SK-N-SH (cell line): ENCODE measurements around the gene TMEM187. TPM values are rescaled to one million over a fixed set of nuclear protein-coding genes. Genes with fewer than 3 reads are reported as not detected.
"Not testable (repeated sequence)": the region's sequence is repeated elsewhere in the genome, so short reads cannot be mapped to it uniquely, and the experiment has no call there.

ENCODE experiments used
- CTCF ChIA-PET: fragments of 300-600, 350-600 bp; formaldehyde crosslinking; extraction: SDS; loops from one replicate; lab custom pipeline; 2021; lab: Yijun Ruan, JAX
- POLR2A ChIA-PET: fragments of 350-600 bp; sonication (Branson Sonifier 250); formaldehyde crosslinking; extraction: SDS; loops from one replicate; lab custom pipeline; 2020; ENCODE audit warnings: antibody characterized with exemption, inconsistent platforms; lab: Yijun Ruan, JAX
- DNase-seq: peaks from one replicate; pipeline ENCODE4 v3.0.0; 2012
- H2AFZ ChIP-seq: fragments of 200-600 bp; sonication (generic); 2 replicates; pipeline ENCODE4 v1.8.1; 2016; ENCODE audit warnings: antibody characterized with exemption, mild to moderate bottlenecking, low read depth
- H3F3A ChIP-seq: fragments of 200-600 bp; sonication (generic); replicated peaks from 2 replicates; pipeline ENCODE3; 2016; ENCODE audit warnings: antibody characterized with exemption, mild to moderate bottlenecking; ENCODE audit not compliant: insufficient read depth
- H3K27ac ChIP-seq, 2 experiments: fragments of 200-500 bp in 1 of 2; fragments of 200-600 bp in 1 of 2; sonication (Bioruptor generic) in 1 of 2; sonication (generic), shearing (Covaris generic) in 1 of 2; 2 replicates each; pipeline versions ENCODE4 v1.5.1 to v1.6.1; 2014 to 2016; ENCODE audit warnings: low read depth in 2 of 2, inconsistent platforms in 1 of 2, low read length in 1 of 2, mild to moderate bottlenecking in 1 of 2, mixed read lengths in 1 of 2
- H3K27me3 ChIP-seq: fragments of 200-600 bp; sonication (generic), shearing (Covaris generic); 2 replicates; pipeline ENCODE4 v1.6.1; 2016; ENCODE audit warnings: mixed run types; ENCODE audit not compliant: insufficient read depth
- H3K36me3 ChIP-seq, 2 experiments: fragments of 200-500 bp in 1 of 2; fragments of 200-600 bp in 1 of 2; sonication (Bioruptor generic) in 1 of 2; sonication (generic) in 1 of 2; replicated peaks in 1 of 2; 2 replicates each; pipeline versions ENCODE3 to v1.5.1; 2014 to 2016; ENCODE audit warnings: low read length in 1 of 2, mild to moderate bottlenecking in 1 of 2; ENCODE audit not compliant: insufficient read depth in 2 of 2, control insufficient read depth in 1 of 2
- H3K4me1 ChIP-seq, 2 experiments: fragments of 200-500 bp in 1 of 2; fragments of 200-600 bp in 1 of 2; sonication (Bioruptor generic) in 1 of 2; sonication (generic), shearing (Covaris generic) in 1 of 2; 2 replicates each; pipeline versions ENCODE4 v1.5.1 to v1.6.1; 2014 to 2016; ENCODE audit warnings: low read depth in 1 of 2, low read length in 1 of 2, mixed run types in 1 of 2; ENCODE audit not compliant: insufficient read depth in 2 of 2, control insufficient read depth in 1 of 2
- H3K4me2 ChIP-seq: fragments of 200-600 bp; sonication (generic), shearing (Covaris generic); 2 replicates; pipeline ENCODE4 v1.6.1; 2017; ENCODE audit warnings: mixed run types
- H3K4me3 ChIP-seq, 2 experiments: fragments of 200-500 bp in 1 of 2; fragments of 200-600 bp in 1 of 2; sonication (Bioruptor generic) in 1 of 2; sonication (generic), shearing (Covaris generic) in 1 of 2; 2 replicates each; pipeline versions ENCODE4 v1.5.1 to v1.8.1; 2014 to 2016; ENCODE audit warnings: low read depth in 2 of 2, inconsistent platforms in 1 of 2, low read length in 1 of 2, mild to moderate bottlenecking in 1 of 2, mixed read lengths in 1 of 2, moderate library complexity in 1 of 2
- H3K79me2 ChIP-seq: fragments of 200-600 bp; sonication (generic); 2 replicates; pipeline ENCODE4 v1.8.1; 2017; ENCODE audit warnings: mild to moderate bottlenecking; ENCODE audit not compliant: insufficient read depth
- H3K9ac ChIP-seq: fragments of 200-600 bp; sonication (generic); 2 replicates; pipeline ENCODE4 v1.6.1; 2017; ENCODE audit warnings: mixed run types
- H3K9me2 ChIP-seq: fragments of 200-600 bp; sonication (generic); 2 replicates; pipeline ENCODE4 v1.6.1; 2017; ENCODE audit warnings: mixed run types
- H3K9me3 ChIP-seq: fragments of 200-600 bp; sonication (generic); 2 replicates; pipeline ENCODE4 v1.6.1; 2017; ENCODE audit warnings: mixed run types, mild to moderate bottlenecking, moderate library complexity
- H4K20me1 ChIP-seq: fragments of 200-600 bp; sonication (generic); 2 replicates; pipeline ENCODE4 v1.6.1; 2017; ENCODE audit warnings: mild to moderate bottlenecking, mixed run types; ENCODE audit not compliant: insufficient read depth
- FOSL2 ChIP-seq: IDR thresholded peaks from 2 replicates; pipeline ENCODE4 v1.4.0; 2012; ENCODE audit warnings: low read depth, mild to moderate bottlenecking, moderate library complexity, borderline replicate concordance
- RCOR1 ChIP-seq: fragments of 150-350 bp; IDR thresholded peaks from 2 replicates; pipeline ENCODE4 v1.6.1; 2017; ENCODE audit warnings: antibody characterized with exemption, low read length
- SIN3A ChIP-seq: IDR thresholded peaks from 2 replicates; pipeline ENCODE4 v1.6.1; 2012; ENCODE audit warnings: low read depth, mild to moderate bottlenecking, low read length, moderate library complexity, borderline replicate concordance
- TCF12 ChIP-seq: IDR thresholded peaks from 2 replicates; pipeline ENCODE4 v1.4.0; 2012
- WGBS: methylation state at CpG from one replicate; pipeline ENCODE4 v1.1.6; 2017; ENCODE audit warnings: low lambda C conversion rate; 5-methylcytosine and 5-hydroxymethylcytosine counted together
- polyA plus RNA-seq, 3 experiments: library from polyadenylated mRNA; depleted of rRNA; stranded (reverse); fragments of >200 nt; gene quantifications; 2 replicates each; pipeline ENCODE4 v1.2.3, GENCODE V29; 2012
- TF ChIP-seq, protein P1 (sequence below): IDR thresholded peaks from 2 replicates; pipeline ENCODE4 v1.6.1; 2012; ENCODE audit warnings: mild to moderate bottlenecking, low read depth, low read length, moderate library complexity

Gene TMEM187
- polyA plus RNA-seq, 1 of the 3 experiments (the other 2 are of a cell fraction), result 10.9 TPM

- TF ChIP-seq, protein P1, sequence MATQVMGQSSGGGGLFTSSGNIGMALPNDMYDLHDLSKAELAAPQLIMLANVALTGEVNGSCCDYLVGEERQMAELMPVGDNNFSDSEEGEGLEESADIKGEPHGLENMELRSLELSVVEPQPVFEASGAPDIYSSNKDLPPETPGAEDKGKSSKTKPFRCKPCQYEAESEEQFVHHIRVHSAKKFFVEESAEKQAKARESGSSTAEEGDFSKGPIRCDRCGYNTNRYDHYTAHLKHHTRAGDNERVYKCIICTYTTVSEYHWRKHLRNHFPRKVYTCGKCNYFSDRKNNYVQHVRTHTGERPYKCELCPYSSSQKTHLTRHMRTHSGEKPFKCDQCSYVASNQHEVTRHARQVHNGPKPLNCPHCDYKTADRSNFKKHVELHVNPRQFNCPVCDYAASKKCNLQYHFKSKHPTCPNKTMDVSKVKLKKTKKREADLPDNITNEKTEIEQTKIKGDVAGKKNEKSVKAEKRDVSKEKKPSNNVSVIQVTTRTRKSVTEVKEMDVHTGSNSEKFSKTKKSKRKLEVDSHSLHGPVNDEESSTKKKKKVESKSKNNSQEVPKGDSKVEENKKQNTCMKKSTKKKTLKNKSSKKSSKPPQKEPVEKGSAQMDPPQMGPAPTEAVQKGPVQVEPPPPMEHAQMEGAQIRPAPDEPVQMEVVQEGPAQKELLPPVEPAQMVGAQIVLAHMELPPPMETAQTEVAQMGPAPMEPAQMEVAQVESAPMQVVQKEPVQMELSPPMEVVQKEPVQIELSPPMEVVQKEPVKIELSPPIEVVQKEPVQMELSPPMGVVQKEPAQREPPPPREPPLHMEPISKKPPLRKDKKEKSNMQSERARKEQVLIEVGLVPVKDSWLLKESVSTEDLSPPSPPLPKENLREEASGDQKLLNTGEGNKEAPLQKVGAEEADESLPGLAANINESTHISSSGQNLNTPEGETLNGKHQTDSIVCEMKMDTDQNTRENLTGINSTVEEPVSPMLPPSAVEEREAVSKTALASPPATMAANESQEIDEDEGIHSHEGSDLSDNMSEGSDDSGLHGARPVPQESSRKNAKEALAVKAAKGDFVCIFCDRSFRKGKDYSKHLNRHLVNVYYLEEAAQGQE, result no peak
- no peak for TF ChIP-seq RCOR1
- TF ChIP-seq, all 33 proteins: peak for 0
Measured at GRCh38 chrX:153974726-153975286, 2.3 kb downstream of the TMEM187 start (continued).

GRCh38 chrX:153980394-153980793 is 7.8 kb downstream of the TMEM187 start:
- H3K9ac ChIP-seq, H3K4me3 ChIP-seq, H3K9me3 ChIP-seq, H3K4me2 ChIP-seq, H3F3A ChIP-seq, H3K9me2 ChIP-seq, DNase-seq, H3K4me1 ChIP-seq, CTCF ChIA-PET, H3K36me3 ChIP-seq, H3K27ac ChIP-seq, H2AFZ ChIP-seq, H4K20me1 ChIP-seq, H3K27me3 ChIP-seq, POLR2A ChIA-PET, H3K79me2 ChIP-seq: not testable (repeated sequence)
- 76% methylated on average over 4 of the region's 10 CpGs for WGBS

DNA sequence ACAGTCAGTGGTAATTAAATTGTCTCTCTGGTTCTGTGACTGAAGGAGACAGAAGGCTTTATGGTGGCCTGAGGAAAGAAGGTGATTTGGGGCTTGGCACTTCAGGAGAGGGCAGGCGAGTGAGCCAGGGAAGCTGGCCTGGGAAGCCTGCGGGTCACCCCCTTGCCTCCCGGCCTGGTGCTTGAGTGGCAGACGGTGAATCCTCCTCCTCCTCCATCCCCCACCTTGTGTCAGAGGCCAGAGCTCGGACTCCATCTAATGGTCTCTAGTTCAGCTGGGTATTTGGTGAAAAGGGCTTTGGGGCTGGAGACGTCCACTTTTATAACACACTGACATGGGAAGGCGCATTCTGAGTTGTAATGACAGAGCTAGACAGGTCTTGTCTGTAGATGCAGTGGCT is 8.7 kb downstream of the TMEM187 start:
- WGBS, result 90% methylated on average over 3 of the region's 7 CpGs
- Histone ChIP-seq H3K9me3 (no peaks in the 10 kb centered on the region), H3K79me2 (no peaks in the 10 kb centered on the region), H3K27me3 (no peaks in the 10 kb centered on the region), H3K27ac (no peak overlapping the region), H2AFZ (no peak overlapping the region), H4K20me1 (no peaks in the 10 kb centered on the region), H3F3A (no peaks in the 10 kb centered on the region), H3K4me3 (no peak overlapping the region), H3K36me3 (no peaks in the 10 kb centered on the region), H3K9me2 (no peaks in the 10 kb centered on the region), H3K4me2 (no peak overlapping the region), H3K4me1 (peaks cover 0 to 3% of the 10 kb centered on the region in 2 experiments; a peak in 1 of 4 replicates), H3K9ac (no peak overlapping the region)
- ChIA-PET CTCF (interaction anchor here (0.8 kb wide), 1 partner anchor 34 kb away, joined by 4 read pairs; no protein-coding TSS in a partner anchor), POLR2A (no interaction called here)
- no peak for DNase-seq
- TF ChIP-seq TCF12, result no peak
- TF ChIP-seq FOSL2, result no peak
- TF ChIP-seq SIN3A, result no peak
